Measurements from ENCODE around the gene SLC16A9.
"Not testable (repeated sequence)": the region's sequence is repeated elsewhere in the genome, so short reads cannot be mapped to it uniquely, and the experiment has no call there.

Gene SLC16A9

DNA sequence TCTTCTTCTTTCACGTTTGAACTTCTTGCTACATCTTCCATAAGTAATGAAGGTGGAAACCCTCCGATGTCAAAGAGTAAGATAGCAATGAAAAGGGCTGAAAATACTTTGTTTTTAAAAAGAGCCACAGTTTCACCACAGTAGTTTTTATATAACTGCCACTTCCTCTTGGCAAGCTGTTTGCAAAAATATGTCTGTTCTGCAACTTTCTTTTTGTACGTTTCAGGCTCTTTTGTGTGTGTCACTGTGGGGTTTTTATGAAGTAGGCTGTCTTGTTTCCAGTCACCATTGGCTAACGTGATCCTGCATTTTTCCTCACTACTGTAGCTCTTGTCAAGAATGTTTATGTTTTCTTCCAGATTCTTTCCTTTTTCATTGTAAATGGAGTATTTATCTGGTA lies 55.6 kb downstream of the SLC16A9 start:
- TF ChIP-seq, protein P1, sequence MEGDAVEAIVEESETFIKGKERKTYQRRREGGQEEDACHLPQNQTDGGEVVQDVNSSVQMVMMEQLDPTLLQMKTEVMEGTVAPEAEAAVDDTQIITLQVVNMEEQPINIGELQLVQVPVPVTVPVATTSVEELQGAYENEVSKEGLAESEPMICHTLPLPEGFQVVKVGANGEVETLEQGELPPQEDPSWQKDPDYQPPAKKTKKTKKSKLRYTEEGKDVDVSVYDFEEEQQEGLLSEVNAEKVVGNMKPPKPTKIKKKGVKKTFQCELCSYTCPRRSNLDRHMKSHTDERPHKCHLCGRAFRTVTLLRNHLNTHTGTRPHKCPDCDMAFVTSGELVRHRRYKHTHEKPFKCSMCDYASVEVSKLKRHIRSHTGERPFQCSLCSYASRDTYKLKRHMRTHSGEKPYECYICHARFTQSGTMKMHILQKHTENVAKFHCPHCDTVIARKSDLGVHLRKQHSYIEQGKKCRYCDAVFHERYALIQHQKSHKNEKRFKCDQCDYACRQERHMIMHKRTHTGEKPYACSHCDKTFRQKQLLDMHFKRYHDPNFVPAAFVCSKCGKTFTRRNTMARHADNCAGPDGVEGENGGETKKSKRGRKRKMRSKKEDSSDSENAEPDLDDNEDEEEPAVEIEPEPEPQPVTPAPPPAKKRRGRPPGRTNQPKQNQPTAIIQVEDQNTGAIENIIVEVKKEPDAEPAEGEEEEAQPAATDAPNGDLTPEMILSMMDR (IDR thresholded peaks at IDR 0.05; ENCODE audit: extremely low read depth, missing control alignments) = no peak
- no peak for DNase-seq (ENCODE audit: low spot score)

GRCh38 chr10:59651902-59652301 lies 57.7 kb downstream of the SLC16A9 start:
- DNase-seq (ENCODE audit: low spot score) = no peak
- TF ChIP-seq, protein P1 (IDR thresholded peaks at IDR 0.05; ENCODE audit: extremely low read depth, missing control alignments) = no peak

DNA sequence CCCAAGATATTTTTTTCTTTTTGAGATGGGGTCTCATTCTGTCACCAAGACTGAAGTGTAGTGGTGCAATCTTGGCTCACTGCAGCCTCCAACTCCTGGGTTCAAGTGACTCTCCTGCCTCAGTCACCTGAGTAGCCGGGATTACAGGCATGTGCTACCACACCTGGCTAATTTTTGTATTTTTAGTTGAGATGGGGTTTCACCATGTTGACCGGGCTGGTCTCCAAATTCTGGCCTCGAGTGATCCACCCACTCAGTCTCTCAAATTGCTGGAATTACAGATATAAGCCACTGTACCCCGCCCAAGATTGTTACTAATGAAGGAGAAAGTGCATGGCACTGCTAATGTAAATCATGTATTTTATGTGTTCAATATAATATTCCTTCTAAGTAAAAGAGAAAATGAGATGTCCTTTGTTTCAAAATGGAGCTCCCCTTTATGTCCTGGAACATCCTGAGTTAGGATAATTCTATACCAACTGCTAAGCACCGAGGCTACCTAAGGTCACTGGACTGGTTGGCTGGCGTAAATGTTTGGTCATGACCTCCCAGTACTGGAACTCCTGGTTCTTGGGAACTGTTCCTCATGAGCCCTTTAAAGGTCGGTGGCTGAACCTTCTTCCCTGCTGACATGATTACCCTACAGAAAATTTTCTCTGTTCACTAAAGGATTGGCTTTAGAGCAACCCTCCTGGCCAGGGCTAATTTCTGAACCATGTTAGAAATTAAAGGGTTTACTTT lies 59.9 kb downstream of the SLC16A9 start:
- TF ChIP-seq, protein P1 (IDR thresholded peaks at IDR 0.05; ENCODE audit: extremely low read depth, missing control alignments) = no peak
- DNase-seq (ENCODE audit: low spot score) = no peak

GRCh38 chr10:59648711-59649201 lies 60.9 kb downstream of the SLC16A9 start:
- DNase-seq (ENCODE audit: low spot score) = no peak
- TF ChIP-seq, protein P1 (IDR thresholded peaks at IDR 0.05; ENCODE audit: extremely low read depth, missing control alignments) = no peak

DNA sequence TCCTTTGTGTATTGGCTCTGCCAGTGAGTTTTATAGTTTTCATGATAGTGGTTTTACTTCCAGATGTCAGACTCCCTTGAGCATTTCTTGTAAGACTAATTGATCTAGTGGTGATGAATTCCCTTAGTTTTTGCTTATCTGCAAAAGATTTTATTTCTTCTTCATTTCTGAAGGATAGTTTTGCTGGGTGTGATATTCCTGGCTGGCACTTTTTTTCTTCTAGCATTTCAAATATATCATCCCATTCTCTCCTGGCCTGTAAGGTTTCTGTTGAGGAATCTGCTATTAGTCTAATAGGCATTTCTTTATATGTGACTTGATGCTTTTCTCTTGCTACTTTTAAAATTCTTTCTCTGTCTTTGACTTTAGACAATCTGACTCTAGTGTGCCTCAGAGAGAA lies 64.8 kb downstream of the SLC16A9 start:
- TF ChIP-seq, protein P1 (IDR thresholded peaks at IDR 0.05; ENCODE audit: extremely low read depth, missing control alignments) = no peak
- no peak for DNase-seq (ENCODE audit: low spot score)

DNA sequence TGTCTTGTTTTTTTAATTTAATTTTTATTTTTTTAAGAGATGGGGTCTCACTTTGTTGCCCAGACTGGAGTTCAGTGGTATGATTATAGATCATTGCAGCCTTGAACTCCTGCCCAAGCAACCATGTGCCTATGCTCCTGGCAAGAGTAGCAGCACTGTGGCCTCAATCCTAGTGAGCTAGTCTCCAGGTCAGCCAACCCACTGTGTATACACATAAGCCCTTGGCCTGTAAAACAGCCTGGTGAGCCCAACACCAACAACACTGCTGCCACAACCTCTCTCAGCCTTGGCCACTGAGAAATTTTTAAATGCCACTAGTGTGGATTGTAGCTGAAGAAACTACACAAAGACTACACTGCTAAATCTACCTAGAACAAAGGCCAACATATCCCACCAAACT lies 68.0 kb downstream of the SLC16A9 start:
- DNase-seq (ENCODE audit: low spot score) = not testable (repeated sequence)

DNA sequence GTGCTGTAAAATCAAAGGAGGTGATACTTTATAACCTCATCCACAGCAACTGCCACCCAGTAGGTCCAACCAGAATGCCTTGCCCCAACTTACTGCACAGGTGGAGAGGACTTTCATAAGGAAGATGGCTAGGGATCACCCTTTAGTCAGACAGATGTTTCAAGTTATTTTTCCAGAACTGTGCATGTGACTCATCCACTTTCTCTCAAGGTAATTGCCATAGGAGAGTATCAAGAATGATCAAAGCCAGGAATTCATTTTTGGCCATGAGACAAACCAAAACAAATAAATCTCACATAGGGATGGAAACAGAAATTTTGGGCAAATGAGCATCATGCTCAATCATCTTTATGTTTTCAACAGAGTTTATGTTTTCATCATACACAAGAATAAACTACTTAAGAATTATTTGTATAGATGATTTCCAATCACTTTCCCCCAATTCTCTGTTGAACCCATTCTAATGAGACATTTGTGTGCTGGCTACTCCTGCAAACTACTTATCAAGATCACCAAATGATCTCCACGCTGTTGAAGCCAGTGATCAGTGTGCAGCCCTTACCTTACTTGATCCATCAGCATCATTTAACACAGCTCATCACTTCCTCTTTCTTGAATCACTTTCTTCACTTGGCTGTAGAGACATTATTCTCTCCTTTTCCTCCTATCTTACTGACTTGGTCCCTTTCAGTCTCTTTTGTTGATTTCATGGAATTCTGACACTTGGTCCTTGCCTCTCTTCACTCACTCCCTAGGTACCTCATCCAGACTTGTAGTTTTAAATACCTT lies 74.0 kb downstream of the SLC16A9 start:
- DNase-seq (ENCODE audit: low spot score) = no peak
- TF ChIP-seq, protein P1 (IDR thresholded peaks at IDR 0.05; ENCODE audit: extremely low read depth, missing control alignments) = no peak

All from GM20000 (cell line).